Measurements from ENCODE around the gene FAXC. TPM values are rescaled to one million over a fixed set of nuclear protein-coding genes. Genes with fewer than 3 reads are reported as not detected.
"Not testable (repeated sequence)": the region's sequence is repeated elsewhere in the genome, so short reads cannot be mapped to it uniquely, and the experiment has no call there.

FAXC gene
- total and polyA plus RNA-seq, 2 of the 13 experiments (the other 11 are each of a cell fraction or from before 2014, with no cell fraction given): 0.11 to 0.63 TPM

DNA sequence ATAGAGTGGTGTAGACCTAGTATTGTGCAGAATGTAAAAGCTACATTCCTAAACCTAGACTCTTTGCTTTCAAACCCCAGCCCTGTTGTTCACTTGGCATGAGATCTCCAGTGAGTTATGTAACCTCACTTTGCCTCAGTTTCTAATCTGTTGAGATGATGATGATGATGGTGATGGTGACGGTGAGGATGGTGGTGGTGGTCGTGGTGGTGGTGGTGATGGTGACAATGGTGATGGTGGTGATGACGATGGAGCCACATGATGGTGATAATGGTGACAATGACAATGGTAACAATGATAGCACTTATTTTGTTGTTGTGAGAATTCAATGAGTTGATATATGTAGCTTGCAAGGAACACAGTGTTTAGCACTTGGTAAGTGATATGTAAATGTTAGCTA, 80.3 kb downstream of the FAXC start:
- no peaks in the 10 kb centered on the region for H3K9me3 ChIP-seq (ENCODE audit: low read length)
- no peaks in the 10 kb centered on the region for H3K27me3 ChIP-seq (ENCODE audit: control insufficient read depth in 1 of 2, insufficient read depth in 2 of 2, low read length in 2 of 2)
- ChIA-PET POLR2A (no interaction called here), CTCF (ENCODE audit: low intra/inter-chr PET ratio, low total read pairs) (no interaction called here)
- no peaks in the 10 kb centered on the region for H3K36me3 ChIP-seq (replicated peaks in 1 of 2; ENCODE audit: control insufficient read depth in 1 of 2, insufficient read depth in 2 of 2, low read length in 2 of 2)
- in situ Hi-C loops (cut with HindIII; ENCODE audit: extremely low pct_ligation_motif_present, low pct_unique_long_range_greater_than_20kb): no loop called here
- intact Hi-C loops (cut with micrococcal nuclease; ENCODE audit: unreplicated experiment): no loop called here
- H3K9ac ChIP-seq (ENCODE audit: insufficient read depth, low read depth, low read length): no peak overlapping the region
- H3K4me3 ChIP-seq (replicated peaks in 1 of 3; ENCODE audit: insufficient read depth in 1 of 3, low read depth in 2 of 3, low read length in 3 of 3): no peak overlapping the region
- TF ChIP-seq CREB1 (IDR thresholded peaks at IDR 0.05) (peak; percentile 71; the same call in 1 of the 2 replicates), CREB1 (CRISPR knock-in tag; IDR thresholded peaks at IDR 0.05) (no peak), PHB2 (IDR thresholded peaks at IDR 0.05; ENCODE audit: partially characterized antibody) (no peak)
- ATAC-seq (no peak), DNase-seq (ENCODE audit: low spot score) (no peak), FAIRE-seq (no peak)
- BruUV-seq (replicated peaks): no TSS peak
- H3K79me2 ChIP-seq (ENCODE audit: insufficient read depth, low read length): no peaks in the 10 kb centered on the region
- no peaks in the 10 kb centered on the region for H3K4me1 ChIP-seq (ENCODE audit: insufficient read depth, low read length)
- no peak overlapping the region for H3K4me2 ChIP-seq (ENCODE audit: low read depth, low read length)
- H4K20me1 ChIP-seq (ENCODE audit: insufficient read depth, low read length): no peaks in the 10 kb centered on the region
- no peak overlapping the region for H2AFZ ChIP-seq (ENCODE audit: low read length)
- 0% methylated on average over 3 of the region's 3 CpGs for WGBS (ENCODE audit: low lambda C conversion rate)
- no peak overlapping the region for H3K27ac ChIP-seq (ENCODE audit: extremely low read length, insufficient read depth, low read length)

DNA sequence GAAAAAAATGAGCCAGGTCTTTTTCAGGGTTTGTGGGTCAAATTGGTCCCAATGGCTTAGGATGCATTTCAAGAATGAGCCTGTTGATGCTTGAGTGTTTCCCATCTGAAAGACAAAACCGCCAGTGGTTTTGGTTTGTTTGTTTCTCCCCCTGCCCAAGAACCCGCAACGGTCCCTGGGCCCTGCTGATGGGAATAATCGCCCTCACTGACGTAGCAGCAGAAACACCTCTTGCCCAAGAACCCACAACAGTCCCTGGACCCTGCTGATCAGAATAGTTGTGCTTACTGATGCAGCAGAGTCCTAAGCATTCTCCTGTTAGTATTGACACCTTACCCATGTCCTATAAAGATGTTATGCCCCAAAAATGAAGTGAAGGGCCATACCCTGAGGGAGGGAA, 82.5 kb downstream of the FAXC start:
- FAIRE-seq; H3K27me3 ChIP-seq (ENCODE audit: control insufficient read depth in 1 of 2, insufficient read depth in 2 of 2, low read length in 2 of 2); H3K4me2 ChIP-seq (ENCODE audit: low read depth, low read length); BruUV-seq (replicated peaks); H3K36me3 ChIP-seq (replicated peaks in 1 of 2; ENCODE audit: control insufficient read depth in 1 of 2, insufficient read depth in 2 of 2, low read length in 2 of 2); H3K27ac ChIP-seq (ENCODE audit: extremely low read length, insufficient read depth, low read length); H4K20me1 ChIP-seq (ENCODE audit: insufficient read depth, low read length); DNase-seq (ENCODE audit: low spot score); CTCF ChIA-PET (ENCODE audit: low intra/inter-chr PET ratio, low total read pairs); H3K4me1 ChIP-seq (ENCODE audit: insufficient read depth, low read length); ATAC-seq; H3K9ac ChIP-seq (ENCODE audit: insufficient read depth, low read depth, low read length); POLR2A ChIA-PET; H3K9me3 ChIP-seq (ENCODE audit: low read length); H2AFZ ChIP-seq (ENCODE audit: low read length); intact Hi-C loops (cut with micrococcal nuclease; ENCODE audit: unreplicated experiment); H3K4me3 ChIP-seq (replicated peaks in 1 of 3; ENCODE audit: insufficient read depth in 1 of 3, low read depth in 2 of 3, low read length in 3 of 3); in situ Hi-C loops (cut with HindIII; ENCODE audit: extremely low pct_ligation_motif_present, low pct_unique_long_range_greater_than_20kb); H3K79me2 ChIP-seq (ENCODE audit: insufficient read depth, low read length): not testable (repeated sequence)
- 17% methylated on average over 2 of the region's 5 CpGs for whole genome bisulfite sequencing (ENCODE audit: low lambda C conversion rate)

DNA sequence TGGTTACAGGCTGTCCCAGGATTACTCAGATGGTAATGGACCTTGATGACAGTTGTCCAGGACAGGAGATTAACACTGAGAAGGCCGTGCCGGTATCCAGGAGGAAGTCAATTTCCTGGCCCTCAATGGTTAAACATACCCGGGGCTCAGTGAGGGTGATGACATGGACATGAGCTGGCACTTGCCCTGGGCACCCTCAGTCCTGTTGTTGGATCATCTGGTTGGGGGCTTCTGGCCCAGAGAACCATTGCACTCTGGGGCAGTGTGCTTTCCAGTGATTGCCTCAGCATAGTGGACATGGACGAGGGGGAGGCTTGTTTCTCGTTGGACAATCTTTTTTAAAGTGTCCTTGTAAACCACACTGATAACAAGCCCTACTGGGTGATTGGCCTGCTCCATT, 84.0 kb downstream of the FAXC start:
- H3K9ac ChIP-seq (ENCODE audit: insufficient read depth, low read depth, low read length); H2AFZ ChIP-seq (ENCODE audit: low read length); H3K4me1 ChIP-seq (ENCODE audit: insufficient read depth, low read length); ATAC-seq; H3K4me2 ChIP-seq (ENCODE audit: low read depth, low read length); intact Hi-C loops (cut with micrococcal nuclease; ENCODE audit: unreplicated experiment); CTCF ChIA-PET (ENCODE audit: low intra/inter-chr PET ratio, low total read pairs); DNase-seq (ENCODE audit: low spot score); FAIRE-seq; H3K36me3 ChIP-seq (replicated peaks in 1 of 2; ENCODE audit: control insufficient read depth in 1 of 2, insufficient read depth in 2 of 2, low read length in 2 of 2); H3K27ac ChIP-seq (ENCODE audit: extremely low read length, insufficient read depth, low read length); BruUV-seq (replicated peaks); H3K79me2 ChIP-seq (ENCODE audit: insufficient read depth, low read length); H4K20me1 ChIP-seq (ENCODE audit: insufficient read depth, low read length); H3K9me3 ChIP-seq (ENCODE audit: low read length); POLR2A ChIA-PET; H3K4me3 ChIP-seq (replicated peaks in 1 of 3; ENCODE audit: insufficient read depth in 1 of 3, low read depth in 2 of 3, low read length in 3 of 3); in situ Hi-C loops (cut with HindIII; ENCODE audit: extremely low pct_ligation_motif_present, low pct_unique_long_range_greater_than_20kb); H3K27me3 ChIP-seq (ENCODE audit: control insufficient read depth in 1 of 2, insufficient read depth in 2 of 2, low read length in 2 of 2): not testable (repeated sequence)
- 8% methylated on average over 4 of the region's 5 CpGs for WGBS (ENCODE audit: low lambda C conversion rate)
